ENCODE measurements around the gene RFX5. TPM values are rescaled to one million over a fixed set of nuclear protein-coding genes. Genes with fewer than 3 reads are reported as not detected.

The RFX5 gene
- 10 to 100 TPM; 20.2 to 27.5 (median 22.8) TPM for total RNA-seq

DNA sequence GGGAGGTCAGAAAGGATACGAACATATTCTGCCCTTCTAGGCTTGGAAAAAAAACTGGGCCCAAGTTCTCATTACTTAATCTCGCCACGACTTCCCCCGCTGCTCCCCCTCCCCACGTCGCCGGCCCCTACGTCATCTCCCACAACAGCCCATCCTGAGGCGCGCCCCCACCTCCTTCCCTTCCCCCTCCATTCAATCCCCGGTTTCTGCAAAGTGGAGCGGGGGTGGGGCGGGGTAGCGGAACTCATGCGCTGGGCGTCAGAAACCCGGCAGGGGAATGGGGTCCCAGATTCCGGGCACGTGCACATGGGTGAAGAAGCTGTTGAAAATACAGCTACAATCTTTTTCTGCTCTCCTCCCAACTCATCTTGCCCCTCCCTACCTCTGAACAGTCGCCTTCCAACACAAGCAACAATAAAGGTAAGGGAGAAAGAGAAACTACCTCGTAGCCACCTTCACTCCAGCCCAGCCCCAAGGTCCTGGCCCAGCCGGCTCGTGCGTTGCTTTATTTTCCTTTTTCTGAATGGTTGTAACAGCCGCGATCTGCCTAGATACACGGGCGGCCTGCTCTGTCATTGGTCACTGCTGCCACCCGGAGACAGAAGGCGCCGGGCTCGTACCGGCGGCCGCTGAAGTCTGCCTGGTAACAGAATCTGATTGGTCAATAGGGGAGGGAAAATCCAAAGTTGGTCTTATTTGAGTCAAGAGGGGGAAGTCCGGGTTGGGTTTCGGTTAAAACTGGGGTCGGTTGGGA lies at the start of gene RFX5:
Gene RFX5 (minus strand): TSS at position 484 of the 754 bp plus-strand sequence. CDS start 932 bp downstream, outside the sequence.
- no peak for TF ChIP-seq CTCF (IDR thresholded peaks at IDR 0.05; ENCODE audit: low read depth)

DNA sequence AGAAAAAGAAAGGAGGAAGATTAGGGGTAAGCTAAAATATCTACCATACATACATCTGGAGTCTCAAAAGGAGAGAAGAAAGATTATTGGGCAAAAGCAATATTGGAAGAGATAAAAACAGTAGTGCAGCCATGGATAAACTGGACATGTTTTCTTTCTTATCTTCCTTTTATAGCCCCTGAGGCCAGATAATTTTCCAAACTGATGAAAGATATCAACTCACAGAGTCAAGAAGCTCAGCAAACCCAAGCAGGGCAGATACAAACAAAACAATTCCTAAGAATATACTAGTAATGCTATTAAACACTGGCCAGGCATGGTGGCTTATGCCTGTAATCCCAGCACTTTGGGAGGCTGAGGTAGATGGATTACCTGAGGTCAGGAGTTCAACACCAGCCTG lies 46.5 kb upstream of the RFX5 start:
- no peak for TF ChIP-seq CTCF (IDR thresholded peaks at IDR 0.05; ENCODE audit: low read depth)

GRCh38 chr1:151391079-151391563 lies 44.1 kb upstream of the RFX5 start:
- TF ChIP-seq CTCF (IDR thresholded peaks at IDR 0.05; ENCODE audit: low read depth) = no peak

- no peak for TF ChIP-seq CTCF (IDR thresholded peaks at IDR 0.05; ENCODE audit: low read depth)
Measured at GRCh38 chr1:151386002-151386401, 39.0 kb upstream of the RFX5 start.

DNA sequence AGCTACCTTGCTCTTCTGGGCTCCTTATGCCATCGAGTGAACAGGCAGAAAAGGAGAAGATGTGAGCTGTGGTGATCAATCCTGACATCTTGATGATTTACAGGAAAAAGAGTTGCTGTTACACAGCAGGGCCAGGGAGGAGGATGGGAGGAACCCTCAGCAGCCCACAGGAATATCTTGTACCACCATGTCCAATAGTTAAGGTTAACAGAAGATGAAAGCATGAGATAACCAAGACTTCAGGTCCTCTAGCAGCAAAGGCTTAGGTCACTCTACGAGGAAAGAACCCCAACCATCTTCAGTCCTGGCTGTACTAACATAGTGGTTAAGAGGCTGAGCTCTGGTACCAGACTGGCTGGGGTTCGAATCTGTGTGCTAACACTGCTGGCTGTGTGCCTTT lies 37.5 kb upstream of the RFX5 start:
- TF ChIP-seq CTCF (IDR thresholded peaks at IDR 0.05; ENCODE audit: low read depth) = no peak

GRCh38 chr1:151377150-151377884 lies 30.3 kb upstream of the RFX5 start:
- no peak for TF ChIP-seq CTCF (IDR thresholded peaks at IDR 0.05; ENCODE audit: low read depth)

GRCh38 chr1:151373196-151373595 lies 26.1 kb upstream of the RFX5 start:
- no peak for TF ChIP-seq CTCF (IDR thresholded peaks at IDR 0.05; ENCODE audit: low read depth)
